HG03159 (cell line): ENCODE results near the gene UBE3A.
"Not testable (repeated sequence)": the region's sequence is repeated elsewhere in the genome, so short reads cannot be mapped to it uniquely, and the experiment has no call there.

Experiments
- ATAC-seq: cut with Tn5 transposase; IDR thresholded peaks from one replicate; pipeline ENCODE4 v1.9.1; 2021; ENCODE audit warnings: mild to moderate bottlenecking, moderate library complexity; ENCODE audit not compliant: unreplicated experiment

UBE3A gene

GRCh38 chr15:25438601-25439368 lies at the start of gene UBE3A:
Gene UBE3A (minus strand): TSS chr15:25439024. CDS start chr15:25409107, 29,917 bp downstream.
- ATAC-seq, result peak; percentile 86

GRCh38 chr15:25487226-25487884 lies 48.5 kb upstream of the UBE3A start:
- no peak for ATAC-seq

- no peak for ATAC-seq
Measured at GRCh38 chr15:25486051-25486450, 47.2 kb upstream of the UBE3A start.

GRCh38 chr15:25481208-25481859 lies 42.5 kb upstream of the UBE3A start:
- no peak for ATAC-seq

- no peak for ATAC-seq
Measured at GRCh38 chr15:25478313-25478712, 39.5 kb upstream of the UBE3A start.

GRCh38 chr15:25477816-25478215 lies 39.0 kb upstream of the UBE3A start:
- no peak for ATAC-seq

GRCh38 chr15:25474251-25474650 lies 35.4 kb upstream of the UBE3A start:
- ATAC-seq, result no peak

- no peak for ATAC-seq
Measured at GRCh38 chr15:25470230-25470629, 31.4 kb upstream of the UBE3A start.

GRCh38 chr15:25469377-25469776 lies 30.6 kb upstream of the UBE3A start:
- no peak for ATAC-seq

GRCh38 chr15:25468611-25469010 lies 29.8 kb upstream of the UBE3A start:
- no peak for ATAC-seq

- no peak for ATAC-seq
Measured at GRCh38 chr15:25465835-25466234, 27.0 kb upstream of the UBE3A start.

- ATAC-seq, result no peak
Measured at GRCh38 chr15:25464784-25465183, 26.0 kb upstream of the UBE3A start.

- no peak for ATAC-seq
Measured at GRCh38 chr15:25464383-25464782, 25.6 kb upstream of the UBE3A start.

- no peak for ATAC-seq
Measured at GRCh38 chr15:25456196-25456595, 17.4 kb upstream of the UBE3A start.

GRCh38 chr15:25455226-25455625 lies 16.4 kb upstream of the UBE3A start:
- no peak for ATAC-seq

- ATAC-seq, result no peak
Measured at GRCh38 chr15:25454771-25455170, 15.9 kb upstream of the UBE3A start.

GRCh38 chr15:25453246-25453645 lies 14.4 kb upstream of the UBE3A start:
- ATAC-seq, result not testable (repeated sequence)

- no peak for ATAC-seq
Measured at GRCh38 chr15:25451501-25451900, 12.7 kb upstream of the UBE3A start.

- ATAC-seq, result no peak
Measured at GRCh38 chr15:25450163-25450562, 11.3 kb upstream of the UBE3A start.

GRCh38 chr15:25446076-25446475 lies 7.3 kb upstream of the UBE3A start:
- ATAC-seq, result no peak

- ATAC-seq, result no peak
Measured at GRCh38 chr15:25445412-25445811, 6.6 kb upstream of the UBE3A start.

- no peak for ATAC-seq
Measured at GRCh38 chr15:25441111-25441510, 2.3 kb upstream of the UBE3A start.
